Spleen (tissue), 11 donors: ENCODE data around the gene SYNPR. TPM values are rescaled to one million over a fixed set of nuclear protein-coding genes. Genes with fewer than 3 reads are reported as not detected.

Experiments used
- DNase-seq: peaks from one replicate; pipeline ENCODE4 v3.0.0-alpha.2; 2020
- H3K27ac ChIP-seq, 8 donors: fragments of 200-600 bp; sonication (generic) in 7 of 8; 1 replicate in 4 of 8; 2 replicates in 4 of 8; pipeline versions ENCODE4 v1.5.0 to v1.8.0; 2016 to 2021; ENCODE audit warnings: inconsistent platforms in 4 of 8, mild to moderate bottlenecking in 4 of 8, moderate library complexity in 1 of 8
- H3K27me3 ChIP-seq, 7 donors: fragments of 200-600 bp; sonication (generic) in 6 of 7; replicated peaks in 1 of 7; 1 replicate in 4 of 7; 2 replicates in 3 of 7; pipeline versions ENCODE4 v1.5.0 to v1.8.0; 2016 to 2021; ENCODE audit warnings: inconsistent platforms in 3 of 7, mild to moderate bottlenecking in 1 of 7
- H3K36me3 ChIP-seq, 6 donors: fragments of 200-600 bp; sonication (generic) in 5 of 6; 1 replicate in 4 of 6; 2 replicates in 2 of 6; pipeline versions ENCODE4 v1.5.0 to v1.8.0; 2016 to 2021; ENCODE audit warnings: inconsistent platforms in 2 of 6
- H3K4me1 ChIP-seq, 6 donors: fragments of 200-600 bp; sonication (generic) in 5 of 6; 1 replicate in 3 of 6; 2 replicates in 3 of 6; pipeline versions ENCODE4 v1.5.0 to v1.8.0; 2016 to 2021; ENCODE audit warnings: inconsistent platforms in 3 of 6
- H3K4me3 ChIP-seq, 8 donors: fragments of 200-600 bp; sonication (generic) in 7 of 8; 1 replicate in 4 of 8; 2 replicates in 4 of 8; pipeline versions ENCODE4 v1.5.0 to v1.8.0; 2016 to 2021; ENCODE audit warnings: inconsistent platforms in 4 of 8, mild to moderate bottlenecking in 4 of 8, moderate library complexity in 2 of 8
- H3K9me3 ChIP-seq, 8 donors: fragments of 200-600 bp; sonication (generic) in 7 of 8; 1 replicate in 4 of 8; 2 replicates in 4 of 8; pipeline versions ENCODE4 v1.5.0 to v1.8.0; 2016 to 2021; ENCODE audit warnings: inconsistent platforms in 4 of 8
- CTCF ChIP-seq, 11 experiments: fragments of 200-600 bp in 7 of 11; fragments of 450-650 bp in 4 of 11; sonication (generic) in 4 of 11; IDR thresholded peaks in 8 of 11; conservative IDR thresholded peaks in 3 of 11; 1 replicate in 7 of 11; 2 replicates in 4 of 11; pipeline versions ENCODE4 v1.4.0 to v1.8.0; 2016 to 2021; ENCODE audit warnings: antibody characterized with exemption in 11 of 11, inconsistent platforms in 4 of 11, mild to moderate bottlenecking in 1 of 11
- POLR2A ChIP-seq, 3 donors: fragments of 450-650 bp; IDR thresholded peaks; one replicate each; pipeline ENCODE4 v1.5.1; 2017; ENCODE audit warnings: antibody characterized with exemption in 3 of 3, mild to moderate bottlenecking in 1 of 3
- POLR2AphosphoS5 ChIP-seq, 3 donors: sonication (generic); formaldehyde crosslinking; IDR thresholded peaks; one replicate each; pipeline ENCODE4 v1.5.1; 2017; ENCODE audit warnings: antibody characterized with exemption in 3 of 3
- WGBS, 5 donors: extraction: QIAGEN DNeasy Blood & Tissue Kit in 3 of 5; methylation state at CpG; one replicate each; pipeline versions ENCODE4 v1.1.5 to v1.1.7; 2013 to 2018; 5-methylcytosine and 5-hydroxymethylcytosine counted together
- intact Hi-C: fragments of 100-400 bp; cut with DNase I; formaldehyde crosslinking; loops from one replicate; pipeline ENCODE4 v1.15.0; 2023; ENCODE audit warnings: low total_unique reads
- polyA plus RNA-seq, 3 donors: library from polyadenylated mRNA; stranded (reverse); fragments of 200-250 nt; gene quantifications; one replicate each; pipeline ENCODE4 v1.2.1, GENCODE V29; 2013
- total RNA-seq, 7 donors: library from RNA; depleted of rRNA in 3 of 7; stranded (reverse); fragments of >200 nt in 3 of 7; fragmentation: NEBNext Ultra II Directional in 4 of 7; extraction: Animal tissue kit (Norgen Biotek cat#: 25700) in 4 of 7; gene quantifications; one replicate each; pipeline versions ENCODE4 v1.1.0 to v1.2.1, GENCODE V29; 2016 to 2021
- donor health status: healthy with polysubstance abuse.
- donor health status: DM: no; HTN: no; CAD: no; lungs with moderate emphysema.
- donor health status: DM: no; HTN: no; CAD: no.
- donor health status: Bipolar disorder and iron deficiency.
- donor health status: healthy.
- donor health status: DM: no; HTN: no; CAD: no.
- donor health status: DM: yes; HTN: yes; CAD: no.

The SYNPR gene
- total and polyA plus RNA-seq, 10 donors = not detected

- Histone ChIP-seq H3K36me3 (no peaks in the 10 kb centered on the region), H3K4me3 (no peak within 1 kb of the TSS), H3K4me1 (no peaks in the 10 kb centered on the region), H3K27ac (no peak within 1 kb of the TSS), H3K9me3 (no peaks in the 10 kb centered on the region), H3K27me3 (no peaks in the 10 kb centered on the region)
- no peak for TF ChIP-seq CTCF (IDR thresholded peaks at IDR 0.05 in 8 of 11, conservative IDR thresholded peaks at IDR 0.05 in 3 of 11)
- TF ChIP-seq POLR2A (IDR thresholded peaks at IDR 0.05) = no peak
- TF ChIP-seq POLR2AphosphoS5 (IDR thresholded peaks at IDR 0.05) = no peak
- intact Hi-C loops = no loop called here
- WGBS, 5 donors = 66 to 83% (median 78%) methylated on average over 5 of the region's 5 CpGs
- no peak for DNase-seq
Observed at GRCh38 chr3:63652066-63652725, 374.1 kb downstream of the SYNPR start, which contains the start of gene SNTN. Gene SNTN (plus strand): TSS chr3:63652675. CDS start chr3:63652688, 13 bp downstream.

GRCh38 chr3:63654211-63654610 lies 376.1 kb downstream of the SYNPR start:
- DNase-seq = no peak
- H3K36me3 ChIP-seq = no peaks in the 10 kb centered on the region
- WGBS, 5 donors = 60 to 77% (median 69%) methylated on average over 4 of the region's 4 CpGs

GRCh38 chr3:63654931-63655330 lies 376.8 kb downstream of the SYNPR start:
- TF ChIP-seq POLR2AphosphoS5 (IDR thresholded peaks at IDR 0.05) (no peak), POLR2A (IDR thresholded peaks at IDR 0.05) (no peak), CTCF (IDR thresholded peaks at IDR 0.05 in 8 of 11, conservative IDR thresholded peaks at IDR 0.05 in 3 of 11) (no peak)
- Histone ChIP-seq H3K27ac (no peak overlapping the region), H3K36me3 (no peaks in the 10 kb centered on the region), H3K9me3 (no peaks in the 10 kb centered on the region), H3K4me3 (no peak overlapping the region), H3K4me1 (no peaks in the 10 kb centered on the region), H3K27me3 (no peaks in the 10 kb centered on the region)
- WGBS, 5 donors = 58 to 83% (median 78%) methylated on average over 5 of the region's 5 CpGs
- intact Hi-C loops = no loop called here
- DNase-seq = no peak

More at GRCh38 chr3:63654211-63654610, 376.1 kb downstream of the SYNPR start:
- Histone ChIP-seq H3K27ac (no peak overlapping the region), H3K9me3 (no peaks in the 10 kb centered on the region), H3K4me3 (no peak overlapping the region), H3K27me3 (no peaks in the 10 kb centered on the region), H3K4me1 (no peaks in the 10 kb centered on the region)
- intact Hi-C loops = no loop called here
- TF ChIP-seq CTCF (IDR thresholded peaks at IDR 0.05 in 8 of 11, conservative IDR thresholded peaks at IDR 0.05 in 3 of 11) (no peak), POLR2A (IDR thresholded peaks at IDR 0.05) (no peak), POLR2AphosphoS5 (IDR thresholded peaks at IDR 0.05) (no peak)

GRCh38 chr3:63655519-63655918 lies 377.4 kb downstream of the SYNPR start:
- Histone ChIP-seq H3K9me3 (no peaks in the 10 kb centered on the region), H3K4me1 (no peaks in the 10 kb centered on the region), H3K36me3 (no peaks in the 10 kb centered on the region), H3K27ac (no peak overlapping the region), H3K4me3 (no peak overlapping the region), H3K27me3 (no peaks in the 10 kb centered on the region)
- WGBS, 5 donors = 64 to 76% (median 70%) methylated on average over 4 of the region's 4 CpGs
- intact Hi-C loops = no loop called here
- DNase-seq = no peak
- no peak for TF ChIP-seq CTCF (IDR thresholded peaks at IDR 0.05 in 8 of 11, conservative IDR thresholded peaks at IDR 0.05 in 3 of 11)
- no peak for TF ChIP-seq POLR2A (IDR thresholded peaks at IDR 0.05)
- TF ChIP-seq POLR2AphosphoS5 (IDR thresholded peaks at IDR 0.05) = no peak
